ENCODE data around the gene RPL11.

- no peak for TF ChIP-seq CTCF (IDR thresholded peaks at IDR 0.05; ENCODE audit: insufficient read depth, low read length)
- no peak for TF ChIP-seq POLR2AphosphoS5 (IDR thresholded peaks at IDR 0.05; ENCODE audit: low read depth)
- no peak for TF ChIP-seq REST (IDR thresholded peaks at IDR 0.05; ENCODE audit: insufficient replicate concordance, low read depth)
- no peak for TF ChIP-seq SPI1 (IDR thresholded peaks at IDR 0.05; ENCODE audit: borderline replicate concordance, low read depth)
These were observed 11.8 kb upstream of the RPL11 start for GRCh38 chr1:23679815-23680214.

Data from HL-60 (cell line).